NT2/D1 (cell line): Measurements from ENCODE around the gene B3GLCT.

Experiments used
- DNase-seq: peaks from one replicate; pipeline ENCODE4 v3.0.0-alpha.2; 2011; ENCODE audit warnings: low read depth, low spot score
- H3K27me3 ChIP-seq: 2 replicates; pipeline ENCODE4 v1.6.0; 2011; ENCODE audit warnings: mild to moderate bottlenecking; ENCODE audit not compliant: insufficient read length, insufficient read depth
- H3K36me3 ChIP-seq: 2 replicates; pipeline ENCODE4 v1.6.1; 2011; ENCODE audit warnings: mild to moderate bottlenecking, low read length, mixed read lengths; ENCODE audit not compliant: insufficient read depth, insufficient read length
- H3K4me1 ChIP-seq: 2 replicates; pipeline ENCODE4 v1.5.1; 2011; ENCODE audit not compliant: insufficient read depth, insufficient read length
- H3K4me3 ChIP-seq: 2 replicates; pipeline ENCODE4 v1.5.1; 2011; ENCODE audit warnings: low read depth; ENCODE audit not compliant: insufficient read length
- H3K9ac ChIP-seq: 2 replicates; pipeline ENCODE4 v1.6.0; 2011; ENCODE audit warnings: low read depth; ENCODE audit not compliant: insufficient read length
- H3K9me3 ChIP-seq: 2 replicates; pipeline ENCODE4 v1.5.1; 2011; ENCODE audit warnings: mild to moderate bottlenecking, low read length; ENCODE audit not compliant: insufficient read depth
- SUZ12 ChIP-seq: IDR thresholded peaks from 2 replicates; pipeline ENCODE4 v1.6.1; 2011; ENCODE audit not compliant: insufficient read length, insufficient read depth; ENCODE audit errors: extremely low read depth
- YY1 ChIP-seq: IDR thresholded peaks from 2 replicates; pipeline ENCODE4 v1.6.1; 2011; ENCODE audit not compliant: insufficient read length, insufficient read depth
- ZNF274 ChIP-seq: IDR thresholded peaks from 2 replicates; pipeline ENCODE4 v1.6.1; 2011; ENCODE audit warnings: mild to moderate bottlenecking, low read depth, low read length

B3GLCT gene

DNA sequence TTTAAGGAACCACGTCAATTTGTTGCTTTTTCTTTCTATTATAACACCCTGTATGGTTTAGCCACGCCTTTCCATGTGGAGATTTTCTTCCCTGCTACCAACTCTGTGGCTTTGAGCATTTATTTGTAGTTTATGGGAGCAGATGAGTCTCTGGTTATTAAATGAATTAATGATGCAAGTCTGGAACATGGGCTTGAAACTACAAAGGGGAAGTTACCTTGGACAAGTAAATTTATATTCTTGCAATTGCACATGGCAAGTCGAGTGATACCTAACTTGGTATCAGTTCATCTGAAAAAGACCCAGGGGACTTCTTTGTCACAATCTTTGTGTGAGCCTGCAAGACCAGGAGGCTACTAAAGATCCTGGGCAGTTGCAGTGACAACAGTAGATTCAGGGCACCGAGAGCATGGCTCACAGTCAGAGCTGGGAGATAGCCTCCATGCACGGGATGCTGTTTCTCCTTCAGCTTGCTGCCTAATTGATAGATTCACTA lies 24.4 kb downstream of the B3GLCT start:
- TF ChIP-seq YY1: no peak
- TF ChIP-seq SUZ12: no peak
- no peak for TF ChIP-seq ZNF274
- no peak overlapping the region for H3K4me3 ChIP-seq
- H3K27me3 ChIP-seq: no peaks in the 10 kb centered on the region
- H3K36me3 ChIP-seq: no peaks in the 10 kb centered on the region
- H3K9ac ChIP-seq: no peak overlapping the region
- no peak for DNase-seq
- no peaks in the 10 kb centered on the region for H3K9me3 ChIP-seq
- H3K4me1 ChIP-seq: no peaks in the 10 kb centered on the region

DNA sequence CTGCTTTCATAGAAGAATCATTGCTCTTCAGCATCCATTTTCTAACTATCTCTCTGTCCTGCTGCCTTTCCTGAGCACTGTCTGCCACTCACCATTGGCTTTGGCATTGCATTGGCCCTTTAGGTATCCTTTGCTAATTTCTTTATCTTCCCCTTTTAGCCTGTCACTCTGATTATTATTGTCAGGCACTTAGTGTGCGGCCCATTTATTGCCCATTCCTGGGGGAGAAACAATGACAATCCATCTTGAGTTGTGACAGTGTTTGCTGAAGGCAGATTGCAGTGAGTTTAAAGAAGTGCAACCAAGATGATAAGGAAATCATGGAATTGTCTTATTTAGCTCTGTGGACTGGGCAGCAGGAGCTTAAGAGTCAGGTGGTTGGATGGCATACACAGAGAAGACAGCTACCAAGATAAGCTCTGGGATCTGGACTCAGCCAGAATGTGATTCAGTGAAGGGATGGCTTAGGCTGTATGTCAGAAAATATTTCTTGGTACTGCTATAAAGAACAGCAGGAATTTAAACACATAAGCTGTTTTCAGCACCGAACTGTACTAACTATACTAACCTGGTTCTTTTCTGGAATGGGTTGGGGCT lies 25.3 kb downstream of the B3GLCT start:
- Histone ChIP-seq H3K9ac (no peak overlapping the region), H3K4me3 (no peak overlapping the region), H3K36me3 (peaks cover under 1% of the 10 kb centered on the region), H3K4me1 (no peaks in the 10 kb centered on the region), H3K27me3 (no peaks in the 10 kb centered on the region), H3K9me3 (no peaks in the 10 kb centered on the region)
- no peak for DNase-seq
- no peak for TF ChIP-seq ZNF274

DNA sequence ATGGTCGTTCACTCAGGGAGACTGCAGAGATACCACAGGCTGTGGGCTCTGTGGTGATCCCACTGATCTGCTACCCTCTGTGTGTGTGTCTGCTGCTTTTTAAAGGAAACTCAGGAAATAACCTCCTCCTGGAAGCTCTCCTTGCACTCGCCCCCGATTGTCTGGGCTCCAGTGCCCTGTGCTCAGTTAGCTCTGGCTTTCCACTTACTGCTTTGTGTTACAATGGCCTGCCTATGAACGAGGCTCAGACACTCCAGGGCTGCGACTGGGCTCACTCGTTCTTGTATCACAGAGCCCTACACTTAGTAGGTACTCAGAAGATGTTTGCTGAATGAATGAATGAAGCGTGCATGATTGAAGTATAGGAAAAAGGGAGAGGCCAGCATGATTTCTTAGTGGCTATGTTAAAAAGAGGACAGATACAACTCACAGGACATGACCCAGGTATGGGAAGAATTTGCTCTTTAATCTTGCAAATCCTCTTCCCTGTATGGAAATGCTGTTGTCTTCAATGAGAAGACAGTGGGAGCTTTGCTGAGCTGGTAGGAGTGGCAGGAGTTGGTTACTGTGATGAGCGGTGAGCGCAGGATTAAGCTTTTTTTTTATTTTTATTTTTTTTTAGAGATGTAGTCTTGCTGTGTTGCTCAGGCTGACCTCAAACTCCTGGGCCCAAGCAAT lies 26.4 kb downstream of the B3GLCT start:
- TF ChIP-seq ZNF274 (no peak), SUZ12 (no peak), YY1 (no peak)
- DNase-seq: no peak

DNA sequence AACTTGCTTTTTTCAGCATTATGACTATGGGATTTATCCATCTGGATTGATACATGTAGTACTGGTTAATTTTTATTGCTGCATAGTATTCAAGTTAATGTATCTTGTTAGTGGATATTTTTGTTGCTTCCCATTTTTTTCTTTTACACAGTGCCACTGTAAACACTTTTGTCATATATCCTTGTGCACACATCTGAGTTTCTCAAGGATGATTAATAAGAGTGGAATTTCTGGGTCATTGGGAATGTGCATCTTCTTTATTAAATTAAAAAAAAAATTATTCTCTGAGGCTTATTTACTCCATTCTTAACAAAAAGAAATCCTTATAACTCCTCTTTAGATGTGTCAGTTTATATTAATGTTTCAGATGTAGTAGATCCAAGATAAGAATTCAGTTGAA lies 27.3 kb downstream of the B3GLCT start:
- Histone ChIP-seq H3K4me1 (no peaks in the 10 kb centered on the region), H3K9ac (no peak overlapping the region), H3K27me3 (no peaks in the 10 kb centered on the region), H3K9me3 (no peaks in the 10 kb centered on the region), H3K4me3 (no peak overlapping the region), H3K36me3 (peaks cover 4% of the 10 kb centered on the region)
- TF ChIP-seq SUZ12 (no peak), YY1 (no peak), ZNF274 (no peak)
- DNase-seq: no peak

More for the DNA sequence above, 26.4 kb downstream of the B3GLCT start:
- Histone ChIP-seq H3K27me3 (no peaks in the 10 kb centered on the region), H3K4me3 (no peak overlapping the region), H3K9me3 (no peaks in the 10 kb centered on the region), H3K4me1 (no peaks in the 10 kb centered on the region), H3K9ac (no peak overlapping the region), H3K36me3 (peaks cover 4% of the 10 kb centered on the region)

DNA sequence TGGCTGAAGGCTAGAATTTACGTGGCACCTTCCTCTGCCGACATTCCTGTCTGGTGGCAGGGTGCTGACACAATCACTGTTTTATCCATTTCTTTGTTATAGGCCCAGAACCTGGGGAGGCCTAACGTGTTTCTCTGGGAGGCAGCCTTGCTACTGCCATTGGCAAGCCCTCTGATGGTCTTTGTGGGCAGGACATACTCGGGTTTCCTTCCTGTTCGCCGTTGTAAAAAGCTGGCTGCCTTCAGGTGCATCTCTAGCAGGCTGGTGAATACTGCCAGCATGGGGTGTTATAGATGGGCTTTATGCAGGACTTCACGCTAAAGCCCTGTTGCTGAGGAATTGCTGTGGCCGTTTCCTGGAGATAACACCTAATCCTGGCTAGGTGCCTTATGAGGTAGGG lies 28.1 kb downstream of the B3GLCT start:
- H3K9ac ChIP-seq: no peak overlapping the region

DNA sequence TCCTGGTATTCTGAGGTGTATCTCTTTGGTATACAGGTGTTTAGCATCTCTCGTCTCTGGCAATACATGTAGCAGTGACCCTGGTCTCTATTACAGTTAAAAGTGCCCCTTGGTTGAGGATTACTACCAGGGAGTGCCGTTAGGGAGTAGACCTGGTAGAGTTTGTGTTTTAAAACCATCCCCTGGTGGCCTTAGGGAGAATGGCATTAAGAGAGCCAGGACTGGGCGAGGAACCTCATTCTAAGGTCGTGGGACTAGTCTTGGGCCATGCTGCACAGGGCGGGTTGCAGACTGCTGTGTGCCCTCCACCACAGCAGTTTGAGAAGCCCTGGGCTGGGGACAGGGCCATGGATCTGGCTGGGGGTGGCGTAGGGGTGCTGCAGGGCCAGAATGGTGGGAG lies 35.0 kb downstream of the B3GLCT start:
- no peak overlapping the region for H3K4me3 ChIP-seq
- H3K36me3 ChIP-seq: peaks cover 4% of the 10 kb centered on the region
- no peaks in the 10 kb centered on the region for H3K27me3 ChIP-seq
- H3K4me1 ChIP-seq: no peaks in the 10 kb centered on the region
- no peaks in the 10 kb centered on the region for H3K9me3 ChIP-seq
- no peak overlapping the region for H3K9ac ChIP-seq
- TF ChIP-seq SUZ12: no peak
- TF ChIP-seq YY1: no peak
- no peak for TF ChIP-seq ZNF274
- DNase-seq: no peak

More for the DNA sequence above, 28.1 kb downstream of the B3GLCT start:
- Histone ChIP-seq H3K4me1 (no peaks in the 10 kb centered on the region), H3K4me3 (no peak overlapping the region), H3K9me3 (no peaks in the 10 kb centered on the region), H3K36me3 (peaks cover 4% of the 10 kb centered on the region), H3K27me3 (no peaks in the 10 kb centered on the region)
- DNase-seq: no peak
- TF ChIP-seq ZNF274 (no peak), YY1 (no peak), SUZ12 (no peak)

DNA sequence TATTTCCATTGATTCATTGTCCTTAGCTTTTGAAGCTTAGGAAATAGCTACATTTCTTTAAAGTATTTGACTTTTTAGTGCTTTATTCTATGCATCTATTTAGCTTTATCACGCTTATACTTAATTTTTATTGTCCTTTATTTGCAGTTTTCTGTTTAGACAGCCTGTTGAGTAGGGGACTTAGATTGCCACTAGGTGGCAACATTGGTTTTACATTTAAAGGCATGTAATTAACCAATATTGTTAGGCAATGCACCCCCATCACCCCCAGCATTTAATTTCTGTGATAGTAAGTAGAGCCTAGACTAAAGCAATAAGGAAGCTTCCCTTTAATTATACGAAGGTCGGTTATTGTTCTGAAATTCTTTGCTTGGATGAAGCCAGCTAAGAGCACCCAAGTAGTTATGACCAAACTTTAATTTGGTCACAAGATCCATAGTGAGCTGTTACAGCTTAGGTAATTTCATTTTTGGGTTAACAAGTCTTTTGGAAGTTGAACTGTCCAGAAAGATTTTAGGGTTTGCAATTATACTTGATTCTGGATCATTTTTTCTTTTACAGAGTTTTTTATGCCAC lies 36.5 kb downstream of the B3GLCT start:
- Histone ChIP-seq H3K9ac (no peak overlapping the region), H3K4me3 (no peak overlapping the region), H3K4me1 (no peaks in the 10 kb centered on the region), H3K27me3 (no peaks in the 10 kb centered on the region), H3K36me3 (no peaks in the 10 kb centered on the region), H3K9me3 (no peaks in the 10 kb centered on the region)
- TF ChIP-seq YY1: no peak
- no peak for TF ChIP-seq ZNF274
- no peak for TF ChIP-seq SUZ12
- no peak for DNase-seq
